Left renal cortex interstitium (tissue), 4 donors: ENCODE results near the gene KCNN1. TPM values are rescaled to one million over a fixed set of nuclear protein-coding genes. Genes with fewer than 3 reads are reported as not detected.
"Not testable (repeated sequence)": the region's sequence is repeated elsewhere in the genome, so short reads cannot be mapped to it uniquely, and the experiment has no call there.

Source experiments
- DNase-seq, 4 donors: peaks; one replicate each; pipeline ENCODE4 v3.0.0-alpha.2; 2013; ENCODE audit warnings: low read depth in 4 of 4, low spot score in 2 of 4, missing footprints in 1 of 4
- polyA plus RNA-seq, 4 donors: library from polyadenylated mRNA; unstranded; fragments of 120-200 nt; gene quantifications; one replicate each; pipeline ENCODE4 v1.2.1, GENCODE V29; 2013; ENCODE audit not compliant: insufficient read length in 4 of 4

The KCNN1 gene
- polyA plus RNA-seq = 1 to 10 TPM; 5.6 to 8.4 (median 7.0) TPM

DNA sequence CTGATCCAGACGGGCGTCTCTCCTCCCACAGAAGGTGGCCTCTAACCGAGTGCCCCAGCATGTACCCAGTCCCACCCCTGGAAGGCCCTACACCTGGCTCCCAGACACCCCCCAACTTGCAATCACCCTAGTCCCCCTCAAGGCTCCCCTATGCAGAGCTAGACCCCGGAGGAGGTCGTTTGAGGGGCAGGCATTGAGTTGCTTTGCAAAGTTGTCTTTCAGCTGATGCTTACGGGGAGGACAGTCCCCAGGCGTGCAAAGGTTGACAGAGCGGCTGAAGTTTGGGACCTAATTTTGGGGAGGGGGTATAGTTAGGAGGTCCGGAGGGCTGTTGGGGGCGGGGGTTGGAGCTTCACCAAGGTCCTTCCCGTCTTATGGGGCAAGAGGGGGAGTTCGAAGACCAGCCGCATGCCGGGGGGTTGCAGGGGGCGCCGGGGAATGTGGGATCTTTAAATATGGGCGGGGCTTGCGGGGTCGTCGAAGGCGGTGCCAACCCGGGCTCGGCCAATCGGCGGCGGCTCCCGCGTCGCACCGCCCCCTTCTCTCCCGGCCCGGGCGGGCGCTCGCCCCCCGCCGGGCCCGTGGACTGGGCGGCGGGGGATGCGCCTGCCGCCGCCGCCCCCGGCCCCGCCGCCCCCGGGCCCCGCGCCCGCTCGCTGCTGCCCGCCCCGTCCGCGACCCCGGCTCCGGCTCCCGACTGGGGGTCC, at the start of gene KCNN1:
KCNN1 (plus strand) TSS at position 558 of the 707 bp plus-strand sequence. CDS start 6,782 bp downstream, outside the sequence.
- DNase-seq = no peak

DNA sequence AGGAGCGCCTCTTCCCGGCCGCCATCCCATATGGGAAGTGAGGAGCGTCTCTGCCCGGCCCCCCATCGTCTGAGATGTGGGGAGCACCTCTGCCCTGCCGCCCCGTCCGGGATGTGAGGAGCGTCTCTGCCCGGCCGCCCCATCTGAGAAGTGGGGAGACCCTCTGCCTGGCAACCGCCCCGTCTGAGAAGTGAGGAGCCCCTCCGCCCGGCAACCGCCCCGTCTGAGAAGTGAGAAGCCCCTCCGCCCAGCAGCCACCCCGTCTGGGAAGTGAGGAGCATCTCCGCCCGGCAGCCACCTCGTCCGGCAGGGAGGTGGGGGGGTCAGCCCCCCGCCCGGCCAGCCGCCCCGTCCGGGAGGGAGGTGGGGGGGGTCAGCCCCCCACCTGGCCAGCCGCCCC, 48.8 kb upstream of the KCNN1 start:
- DNase-seq = not testable (repeated sequence)

DNA sequence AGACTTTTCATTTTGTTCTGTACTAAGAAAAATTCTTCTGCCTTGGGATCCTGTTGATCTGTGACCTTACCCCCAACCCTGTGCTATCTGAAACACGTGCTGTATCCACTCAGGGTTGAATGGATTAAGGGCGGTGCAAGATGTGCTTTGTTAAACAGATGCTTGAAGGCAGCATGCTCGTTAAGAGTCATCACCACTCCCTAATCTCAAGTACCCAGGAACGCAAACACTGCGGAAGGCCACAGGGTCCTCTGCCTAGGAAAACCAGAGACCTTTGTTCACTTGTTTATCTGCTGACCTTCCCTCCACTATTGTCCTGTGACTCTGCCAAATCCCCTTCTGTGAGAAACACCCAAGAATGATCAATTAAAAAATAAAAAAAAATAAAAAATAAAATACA, 47.8 kb upstream of the KCNN1 start:
- DNase-seq = not testable (repeated sequence)

DNA sequence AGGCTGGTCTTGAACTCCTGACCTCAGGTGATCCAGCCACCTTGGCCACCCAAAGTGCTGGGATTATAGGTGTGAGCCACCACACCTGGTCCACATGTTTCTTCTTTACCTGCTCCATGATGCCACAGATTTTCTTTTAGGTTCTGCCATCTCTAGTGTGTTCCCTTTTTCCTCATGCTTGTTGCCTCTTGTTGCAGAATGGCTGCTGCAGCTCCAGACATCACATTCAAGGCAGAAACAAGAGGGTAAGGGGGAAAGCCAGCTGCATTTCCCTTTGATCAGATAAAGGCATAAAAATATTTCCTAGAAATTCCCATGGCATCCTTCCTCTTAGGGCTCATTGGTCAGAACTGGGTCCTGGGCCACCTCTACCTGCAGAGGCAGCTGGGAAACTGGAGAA, 46.4 kb upstream of the KCNN1 start:
- DNase-seq = no peak

DNA sequence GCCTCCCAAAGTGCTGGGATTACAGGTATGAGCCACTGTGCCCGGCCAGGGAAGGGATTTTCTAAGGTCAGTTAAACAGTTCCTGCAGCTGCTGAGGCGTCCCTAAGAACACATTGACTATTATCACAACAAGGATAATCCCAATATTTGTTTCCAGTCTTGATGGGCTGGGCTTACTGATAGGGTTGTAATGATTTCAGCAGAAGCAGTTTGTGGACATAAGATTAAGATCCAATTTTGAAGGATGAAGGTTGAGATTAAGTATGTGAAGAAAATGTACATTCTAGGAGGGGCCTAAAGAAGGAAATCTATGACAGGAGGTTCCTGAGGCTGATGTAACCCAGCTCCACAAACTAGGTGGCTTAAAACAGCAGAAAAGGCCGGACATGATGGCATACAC, 44.8 kb upstream of the KCNN1 start:
- DNase-seq = no peak

DNA sequence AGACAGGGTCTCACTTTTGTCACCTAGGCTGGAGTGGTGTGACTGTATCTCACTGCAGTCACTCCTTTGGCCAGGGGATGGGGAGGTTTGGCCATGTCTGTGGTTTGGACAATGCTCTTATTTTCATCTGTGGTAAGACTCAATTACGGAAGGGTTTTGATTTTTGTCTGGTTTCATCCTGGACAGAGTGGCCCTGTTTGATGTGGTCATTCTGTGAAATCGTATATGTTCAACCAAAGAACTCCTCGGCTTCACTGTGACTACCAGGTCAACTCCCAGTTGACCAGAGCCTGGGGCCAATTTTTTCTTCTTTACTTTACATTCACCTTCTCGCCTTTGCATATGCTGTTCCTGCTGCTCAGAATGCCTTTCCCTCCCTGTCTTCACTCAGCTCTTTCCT, 40.9 kb upstream of the KCNN1 start:
- no peak for DNase-seq

DNA sequence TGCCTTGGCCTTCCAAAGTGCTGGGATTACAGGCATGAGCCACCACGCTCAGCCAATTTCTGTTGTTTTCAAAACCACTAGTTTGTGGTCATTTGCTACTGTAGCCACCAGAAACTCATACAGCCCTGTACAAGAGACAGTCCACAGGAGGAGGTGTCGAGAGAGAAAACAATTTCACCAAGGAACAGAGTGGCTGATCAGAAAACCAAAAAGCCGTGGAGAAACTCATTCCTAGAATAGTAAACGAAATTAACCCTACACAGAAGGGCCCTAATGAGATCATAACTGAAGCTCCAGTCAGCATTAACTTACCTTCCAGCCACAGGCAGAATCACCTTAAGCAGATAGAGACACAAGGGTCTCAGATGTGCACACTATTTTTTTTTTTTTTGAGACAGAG, 37.9 kb upstream of the KCNN1 start:
- no peak for DNase-seq

DNA sequence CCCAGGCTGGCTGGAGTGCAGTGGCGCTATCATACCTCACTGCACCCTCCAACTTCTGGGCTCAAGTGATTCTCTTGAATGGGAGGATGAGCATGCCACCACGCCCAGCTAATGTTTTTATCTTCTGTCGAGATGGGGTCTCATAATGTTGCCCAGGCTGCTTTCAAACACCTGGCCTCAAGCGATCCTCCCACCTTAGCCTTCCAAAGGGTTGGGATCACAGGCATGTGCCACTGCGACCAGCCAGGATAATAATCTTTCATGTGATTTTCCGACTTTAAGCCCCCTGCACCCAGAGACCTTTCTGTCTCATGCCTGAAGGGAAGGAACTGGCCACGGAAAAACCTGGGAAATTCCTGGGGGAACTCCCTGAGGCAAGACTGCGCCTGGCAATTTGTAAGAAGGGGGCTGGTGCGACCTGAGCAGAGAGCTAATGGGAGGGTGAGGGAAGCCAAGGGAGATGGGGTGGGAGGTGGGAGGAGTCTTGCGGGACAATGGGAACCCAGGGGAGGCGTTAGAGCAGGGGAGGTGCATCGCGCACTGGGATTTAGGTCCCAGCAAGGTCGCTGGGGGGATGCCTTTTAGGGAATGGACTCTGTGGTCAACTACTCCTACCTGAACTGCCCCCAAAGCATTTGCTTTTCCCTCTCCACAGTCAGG, 35.2 kb upstream of the KCNN1 start:
- no peak for DNase-seq

DNA sequence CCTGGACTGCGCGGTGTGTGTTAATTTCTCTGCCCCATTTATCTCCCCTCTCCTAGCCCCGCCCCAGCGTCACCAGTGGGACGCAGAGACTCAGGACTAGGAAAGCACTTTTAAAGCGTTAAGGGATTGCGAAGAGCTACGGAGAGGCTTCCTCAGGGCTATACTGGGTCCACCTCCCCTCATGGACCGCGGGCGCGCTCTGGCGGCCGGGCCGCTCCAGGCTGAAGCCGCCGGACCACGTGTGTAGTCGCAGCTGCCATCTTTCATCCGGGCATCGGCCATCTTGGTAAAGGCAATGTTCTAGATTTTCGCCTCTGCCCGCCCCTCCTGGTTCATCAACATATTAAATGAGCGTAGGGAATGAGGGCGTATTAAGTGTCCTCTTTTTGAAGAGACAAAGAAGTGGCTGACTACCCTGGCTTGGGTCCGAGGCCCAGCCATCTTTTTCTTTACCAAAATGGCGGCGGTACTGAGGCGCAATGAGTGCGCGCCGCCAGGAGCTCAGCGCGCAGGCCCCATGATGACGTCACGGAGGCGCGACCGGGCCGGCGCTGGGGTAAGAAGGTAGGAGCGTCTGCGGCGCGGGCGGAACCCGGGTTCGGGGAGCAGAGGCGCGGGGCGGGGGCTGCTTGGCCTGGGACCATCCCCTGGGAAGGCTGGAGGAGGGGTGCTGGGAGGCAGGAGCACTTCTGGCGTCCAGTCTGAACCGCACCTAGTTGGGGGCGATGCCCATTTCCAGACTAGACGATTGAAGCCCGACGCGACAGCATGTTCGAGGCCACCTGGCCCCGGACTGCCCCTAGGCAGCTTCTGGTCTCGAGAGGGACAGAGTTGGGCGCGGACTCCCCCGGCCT, 34.2 kb upstream of the KCNN1 start, which contains the start of gene CCDC124:
CCDC124 (plus strand) TSS at position 531 of the 854 bp plus-strand sequence. CDS start 3,406 bp downstream, outside the sequence.
- peak; percentile 82 to 96 (median 89) for DNase-seq

DNA sequence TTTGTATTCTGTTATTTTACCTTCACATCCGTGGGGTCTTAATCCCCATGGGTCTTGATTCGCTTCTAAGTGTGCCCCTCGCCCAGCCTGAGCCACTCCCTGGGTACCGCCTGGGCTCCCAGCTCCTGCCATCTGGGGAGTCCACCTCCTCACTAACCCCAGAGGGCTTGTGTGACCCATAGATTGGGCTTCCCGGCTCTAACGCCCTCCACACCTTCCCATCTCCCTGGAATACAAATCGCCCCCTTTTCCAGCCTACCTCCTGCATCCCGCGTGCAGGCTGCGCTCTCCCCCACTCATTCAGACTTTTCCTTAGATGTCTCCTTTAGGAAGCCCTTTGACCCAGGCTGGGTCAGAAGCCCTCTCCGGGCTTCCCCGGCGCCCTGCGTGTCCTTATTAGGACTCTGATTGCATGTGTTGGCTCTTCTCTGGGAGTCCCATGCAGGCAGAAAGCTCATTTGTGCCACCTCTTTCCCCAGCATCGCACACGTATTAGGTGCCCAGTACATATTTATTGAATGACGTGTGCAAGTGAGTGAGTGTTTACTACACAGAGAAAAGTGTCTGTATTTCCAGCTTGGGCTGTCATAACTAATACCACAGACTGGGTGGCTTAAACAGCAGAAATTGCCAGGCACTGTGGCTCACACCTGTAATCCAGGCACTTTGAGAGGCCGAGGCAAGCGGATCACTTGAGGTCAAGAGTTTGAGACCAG, 33.3 kb upstream of the KCNN1 start:
- no peak for DNase-seq

DNA sequence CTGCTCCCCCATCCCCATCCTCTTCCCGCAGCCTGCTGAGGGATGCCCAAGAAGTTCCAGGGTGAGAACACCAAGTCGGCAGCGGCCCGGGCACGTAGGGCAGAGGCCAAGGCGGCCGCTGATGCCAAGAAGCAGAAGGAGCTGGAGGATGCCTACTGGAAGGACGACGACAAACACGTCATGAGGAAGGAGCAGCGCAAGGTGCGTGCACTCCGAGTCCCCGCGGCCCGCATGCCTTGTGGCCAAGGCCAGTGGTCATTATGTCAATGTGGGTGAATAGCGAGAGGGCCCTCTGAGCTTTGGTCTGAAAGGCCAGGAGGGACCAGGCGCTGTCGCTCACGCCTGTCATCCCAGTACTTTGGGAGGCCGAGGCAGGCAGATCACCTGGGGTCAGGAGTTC, 30.5 kb upstream of the KCNN1 start:
- DNase-seq = no peak

DNA sequence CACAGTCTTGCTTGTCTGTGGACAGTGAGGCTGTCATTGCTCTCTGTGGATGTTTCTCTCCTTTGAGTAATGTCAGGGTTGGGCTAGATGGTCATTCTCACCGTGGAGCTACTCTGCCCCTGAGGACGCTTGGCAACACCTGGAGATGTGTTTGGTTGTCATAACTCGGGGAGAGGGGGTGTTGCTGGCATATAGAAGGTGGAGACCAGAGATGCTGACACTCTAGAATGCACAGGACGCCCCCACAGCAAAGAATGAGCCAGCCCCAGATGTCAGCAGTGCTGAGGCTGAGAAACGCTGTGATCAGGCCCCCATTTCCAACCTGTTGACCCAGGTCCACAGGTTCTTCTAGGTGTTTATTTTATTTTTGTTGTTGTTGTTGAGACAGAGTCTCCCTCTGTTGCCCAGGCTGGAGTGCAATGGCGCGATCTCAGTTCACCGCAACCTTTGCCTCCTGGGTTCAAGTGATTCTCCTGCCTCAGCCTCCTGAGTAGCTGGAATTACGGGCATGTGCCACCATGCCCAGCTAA, 29.5 kb upstream of the KCNN1 start:
- DNase-seq = no peak

DNA sequence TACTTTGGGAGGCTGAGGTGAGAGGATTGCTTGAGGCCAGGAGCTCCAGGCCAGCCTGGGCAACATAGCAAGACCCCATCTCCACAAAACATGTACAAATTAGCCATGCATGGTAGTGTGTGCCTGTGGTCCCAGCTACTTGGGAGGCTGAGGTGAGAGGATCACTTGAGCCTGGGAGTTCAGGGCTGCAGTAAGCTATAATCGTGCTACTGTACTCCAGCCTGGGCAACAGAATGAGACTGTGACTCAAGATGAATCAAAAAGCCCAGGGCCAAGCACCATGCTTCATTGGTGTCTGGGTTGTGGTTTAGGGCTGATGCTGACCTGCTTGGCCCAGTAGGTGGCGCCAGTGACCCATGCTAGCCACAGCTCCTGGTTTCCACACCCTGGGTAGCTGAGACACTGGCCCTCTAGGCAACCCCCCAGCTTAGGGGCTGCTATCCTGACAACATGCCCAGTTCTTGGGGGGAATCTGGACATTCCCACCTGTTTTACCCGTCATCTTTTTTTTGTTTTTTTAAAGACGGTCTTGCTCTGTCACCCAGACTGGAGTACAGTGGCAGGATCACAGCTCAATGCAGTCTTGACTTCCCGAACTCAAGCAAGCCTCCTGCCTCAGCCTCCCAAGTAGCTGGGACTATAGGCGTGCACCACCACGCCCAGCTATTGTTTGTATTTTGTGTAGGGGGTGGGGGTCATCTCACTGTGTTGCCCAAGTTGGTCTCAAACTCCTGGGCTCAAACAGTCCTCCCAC, 28.6 kb upstream of the KCNN1 start:
- DNase-seq = no peak

DNA sequence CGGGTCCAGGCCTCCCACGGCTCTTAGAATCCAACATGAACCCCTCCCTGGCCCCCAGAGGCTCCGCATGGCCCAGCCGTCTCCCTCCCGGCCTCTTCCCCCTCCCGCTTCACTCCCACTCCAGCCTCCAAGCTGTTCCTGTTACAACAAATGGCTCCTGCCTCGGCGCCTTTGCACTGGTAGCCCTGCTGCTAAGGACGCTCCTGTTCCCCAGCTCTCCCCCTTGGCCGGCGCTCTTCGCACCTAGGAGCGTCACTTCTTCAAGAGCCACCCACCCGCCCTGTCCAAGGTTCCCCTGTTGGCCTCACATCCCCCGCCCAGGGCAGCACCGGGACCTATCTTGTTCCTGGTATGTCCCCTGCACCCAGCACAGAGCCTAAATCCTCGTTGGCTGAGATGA, 24.7 kb upstream of the KCNN1 start:
- DNase-seq = no peak

DNA sequence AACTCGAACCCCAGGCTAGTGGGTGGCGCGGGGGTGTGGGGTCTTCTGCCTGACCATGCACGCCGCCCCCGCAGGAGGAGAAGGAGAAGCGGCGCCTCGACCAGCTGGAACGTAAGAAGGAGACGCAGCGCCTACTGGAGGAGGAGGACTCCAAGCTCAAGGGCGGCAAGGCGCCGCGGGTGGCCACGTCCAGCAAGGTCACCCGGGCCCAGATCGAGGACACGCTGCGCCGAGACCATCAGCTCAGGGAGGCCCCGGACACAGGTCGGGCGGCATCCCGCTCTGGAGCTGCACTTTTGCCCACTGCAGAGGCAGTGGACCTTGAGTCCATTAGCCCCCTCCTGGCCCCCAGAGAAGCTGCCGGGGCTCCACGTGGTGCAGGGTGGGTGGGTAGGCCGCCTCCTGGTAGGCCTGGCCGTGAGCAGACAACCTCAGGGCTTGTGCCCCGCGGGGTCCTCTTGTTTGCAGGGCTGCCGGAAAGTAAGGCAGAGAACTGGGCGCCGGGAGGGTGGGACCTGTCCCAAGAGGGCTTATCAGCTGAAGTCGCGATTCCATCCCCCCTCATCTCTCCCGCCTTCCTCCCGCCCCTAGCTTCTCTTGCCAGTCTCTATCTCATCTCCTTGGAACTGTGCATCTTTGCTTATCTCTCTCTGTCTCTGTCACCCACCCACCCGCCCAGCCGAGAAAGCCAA, 24.2 kb upstream of the KCNN1 start:
- no peak for DNase-seq

DNA sequence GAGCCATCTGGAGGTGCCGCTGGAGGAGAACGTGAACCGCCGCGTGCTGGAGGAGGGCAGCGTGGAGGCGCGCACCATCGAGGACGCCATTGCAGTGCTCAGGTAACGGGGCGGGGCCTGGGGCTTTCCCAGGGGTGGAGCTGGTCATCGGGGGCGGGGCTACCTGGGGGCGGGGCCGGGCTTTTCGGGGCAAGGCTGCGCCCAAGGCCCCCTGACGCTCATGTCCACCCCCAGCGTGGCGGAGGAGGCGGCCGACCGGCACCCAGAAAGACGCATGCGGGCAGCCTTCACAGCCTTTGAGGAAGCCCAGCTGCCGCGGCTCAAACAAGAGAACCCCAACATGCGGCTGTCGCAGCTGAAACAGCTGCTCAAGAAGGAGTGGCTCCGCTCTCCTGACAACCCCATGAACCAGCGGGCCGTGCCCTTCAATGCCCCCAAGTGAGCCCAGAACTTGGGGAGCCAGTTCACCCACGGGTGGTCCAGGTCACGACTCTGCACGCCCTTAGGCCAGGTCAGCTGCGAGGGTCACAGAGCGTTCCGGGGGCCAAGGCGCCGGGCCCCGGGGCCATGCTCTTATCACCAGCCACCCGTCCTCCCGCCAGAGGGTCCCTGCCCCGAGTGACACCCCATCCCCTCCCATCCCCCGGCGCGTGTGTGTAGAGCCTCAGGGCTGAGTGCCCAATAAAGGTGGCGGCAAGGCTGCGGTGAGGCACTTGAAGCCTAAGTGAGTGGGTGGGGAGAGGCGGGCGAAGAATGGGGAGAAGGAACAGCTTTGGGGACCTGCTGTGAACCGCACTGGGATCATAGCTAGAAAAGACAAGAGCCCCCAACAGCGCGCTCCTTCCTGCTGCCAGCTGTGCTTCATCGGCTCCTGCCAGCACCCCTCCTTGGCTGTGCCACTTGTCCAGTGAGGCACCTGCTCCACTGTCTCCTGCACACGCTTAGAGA, 23.4 kb upstream of the KCNN1 start:
- DNase-seq = no peak

DNA sequence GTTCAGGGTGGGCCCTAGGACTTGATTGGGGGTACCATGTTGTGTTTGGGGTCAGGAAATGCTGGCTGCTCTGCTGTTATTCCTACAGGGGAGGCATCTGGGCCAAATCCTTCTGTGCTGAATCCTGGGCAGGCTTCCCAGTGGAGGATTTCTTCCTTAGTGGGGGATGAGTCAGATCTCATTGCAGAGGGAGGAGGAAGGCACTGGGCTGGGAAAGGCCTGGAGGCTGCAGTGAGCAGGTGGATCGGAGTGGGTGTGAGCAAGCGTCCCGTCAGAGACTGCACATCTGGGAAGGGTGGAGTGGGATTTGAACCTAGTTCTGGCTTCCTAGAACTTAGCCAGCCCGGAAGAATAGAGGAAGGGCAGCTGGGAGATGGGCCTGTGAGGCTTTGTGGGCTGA, 22.6 kb upstream of the KCNN1 start:
- no peak for DNase-seq
